GM18870 (cell line): ENCODE measurements around the gene KCNJ3.

Experiments
- ATAC-seq: cut with Tn5 transposase; IDR thresholded peaks from one replicate; pipeline ENCODE4 v1.9.1; 2021; ENCODE audit warnings: moderate library complexity; ENCODE audit not compliant: unreplicated experiment

The KCNJ3 gene, protein sequence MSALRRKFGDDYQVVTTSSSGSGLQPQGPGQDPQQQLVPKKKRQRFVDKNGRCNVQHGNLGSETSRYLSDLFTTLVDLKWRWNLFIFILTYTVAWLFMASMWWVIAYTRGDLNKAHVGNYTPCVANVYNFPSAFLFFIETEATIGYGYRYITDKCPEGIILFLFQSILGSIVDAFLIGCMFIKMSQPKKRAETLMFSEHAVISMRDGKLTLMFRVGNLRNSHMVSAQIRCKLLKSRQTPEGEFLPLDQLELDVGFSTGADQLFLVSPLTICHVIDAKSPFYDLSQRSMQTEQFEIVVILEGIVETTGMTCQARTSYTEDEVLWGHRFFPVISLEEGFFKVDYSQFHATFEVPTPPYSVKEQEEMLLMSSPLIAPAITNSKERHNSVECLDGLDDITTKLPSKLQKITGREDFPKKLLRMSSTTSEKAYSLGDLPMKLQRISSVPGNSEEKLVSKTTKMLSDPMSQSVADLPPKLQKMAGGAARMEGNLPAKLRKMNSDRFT

DNA sequence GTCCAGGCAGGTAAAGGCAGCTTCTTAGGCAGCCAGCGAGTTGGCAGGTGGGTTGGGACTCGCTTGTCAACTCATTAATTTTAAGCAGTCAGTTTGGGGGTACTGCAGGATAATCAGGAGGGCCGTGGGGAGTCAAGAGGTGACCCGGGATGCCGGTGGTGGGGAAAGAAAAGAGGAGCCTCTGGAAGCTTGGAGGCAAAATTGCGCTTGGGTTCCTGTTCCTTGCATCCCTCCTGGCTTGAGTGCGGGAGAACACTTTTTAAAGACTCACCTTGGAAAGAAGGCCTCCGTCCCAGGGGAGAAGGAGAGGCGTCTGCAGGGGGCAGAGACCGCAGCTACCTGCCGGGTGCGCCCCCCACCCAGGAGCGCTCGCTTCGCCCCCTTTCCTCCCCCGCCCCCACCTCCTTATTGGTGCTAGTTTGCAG, at the start of gene KCNJ3:
Gene KCNJ3 (plus strand): TSS at position 400 of the 425 bp plus-strand sequence. CDS start 81 bp downstream, outside the sequence.
- no peak for ATAC-seq

DNA sequence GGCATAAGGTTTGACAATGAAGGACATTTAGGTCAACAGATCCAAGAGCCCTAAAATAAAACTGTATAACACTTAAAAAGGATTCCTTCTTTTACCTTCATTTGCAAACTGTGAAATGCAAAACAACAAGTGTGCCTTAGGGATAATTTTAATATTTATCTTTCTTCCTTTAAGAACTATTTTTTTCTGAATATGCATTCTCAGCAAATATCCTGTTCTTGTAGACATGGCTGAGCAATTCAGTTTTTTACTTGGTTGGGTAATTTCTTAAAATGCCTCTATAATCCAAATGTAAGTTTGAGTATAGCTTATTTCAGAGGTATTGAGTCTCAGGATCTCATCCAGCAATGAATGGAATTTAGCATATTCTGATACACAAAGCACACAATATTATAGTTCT, 43.0 kb upstream of the KCNJ3 start:
- no peak for ATAC-seq

DNA sequence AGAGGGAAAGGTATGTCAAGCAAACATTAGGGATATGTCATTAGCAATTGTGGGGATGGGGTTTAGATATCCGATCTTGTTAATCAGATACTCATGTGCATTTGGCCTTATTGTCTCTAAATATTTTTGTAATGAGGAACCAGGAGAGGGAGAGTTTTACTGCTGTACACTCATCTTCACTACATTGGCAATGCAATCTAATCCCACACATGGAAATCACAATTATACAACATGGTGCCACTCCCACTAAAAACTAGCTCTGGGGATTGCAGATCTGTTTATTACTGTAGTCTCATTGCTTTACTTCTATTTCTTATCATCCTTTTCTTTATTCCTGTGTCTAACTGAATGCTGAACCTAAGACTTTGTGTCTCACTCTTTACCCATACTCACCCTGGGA, 39.6 kb upstream of the KCNJ3 start:
- no peak for ATAC-seq

DNA sequence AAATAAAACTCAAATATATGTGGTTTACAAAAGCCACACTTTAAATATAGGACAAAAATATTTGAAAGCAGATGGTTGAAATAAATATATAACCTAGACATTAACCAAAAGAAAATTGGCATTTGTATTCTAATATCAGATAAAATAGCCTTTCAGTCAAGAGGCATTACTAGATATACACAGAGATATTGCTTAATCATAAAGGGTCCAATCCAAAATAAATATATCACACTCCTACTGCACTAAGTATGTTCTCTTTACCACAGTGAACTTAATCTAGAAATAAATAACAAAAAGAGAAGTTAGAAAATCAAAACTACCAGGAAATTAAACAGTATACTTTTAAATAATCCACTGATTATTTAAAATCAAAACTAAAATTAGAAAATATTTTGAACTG, 34.2 kb upstream of the KCNJ3 start:
- no peak for ATAC-seq

DNA sequence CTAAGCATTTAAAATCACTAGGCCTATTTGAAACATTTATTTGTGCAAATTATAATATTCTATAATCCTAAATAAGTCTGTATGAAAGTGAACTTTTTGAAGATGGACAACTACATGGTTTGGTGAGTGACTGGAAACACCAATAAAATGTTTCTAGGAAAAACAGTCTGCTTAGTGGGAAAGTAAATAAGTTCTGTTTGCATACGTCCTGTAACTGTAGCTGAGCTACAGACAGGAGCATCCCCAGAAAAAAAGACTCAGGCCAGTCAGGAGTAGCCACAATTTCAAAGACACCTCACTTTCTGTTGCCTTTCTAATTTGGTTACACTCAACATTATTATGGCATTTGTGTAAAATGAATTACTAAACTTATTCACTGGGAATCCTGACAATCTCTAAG, 28.4 kb upstream of the KCNJ3 start:
- no peak for ATAC-seq

DNA sequence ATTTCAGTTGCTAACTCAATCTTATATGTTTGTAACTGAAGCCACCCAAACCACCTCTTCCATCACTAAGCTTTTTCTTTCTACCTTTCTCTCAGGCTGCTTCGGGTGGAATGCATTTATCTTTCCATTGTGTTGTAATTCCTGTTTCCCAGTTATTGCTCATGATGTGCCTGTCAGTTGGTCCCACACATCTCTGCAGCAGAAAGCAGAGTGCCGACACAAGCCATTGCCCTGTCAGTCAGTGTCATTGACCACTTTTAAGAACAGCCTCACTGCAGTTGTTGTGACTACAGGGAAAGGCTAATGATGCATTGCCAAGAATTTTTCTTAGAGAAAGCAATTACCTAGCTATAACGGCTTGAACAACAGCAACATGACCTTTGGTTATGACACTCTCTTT, 24.8 kb upstream of the KCNJ3 start:
- ATAC-seq: no peak

DNA sequence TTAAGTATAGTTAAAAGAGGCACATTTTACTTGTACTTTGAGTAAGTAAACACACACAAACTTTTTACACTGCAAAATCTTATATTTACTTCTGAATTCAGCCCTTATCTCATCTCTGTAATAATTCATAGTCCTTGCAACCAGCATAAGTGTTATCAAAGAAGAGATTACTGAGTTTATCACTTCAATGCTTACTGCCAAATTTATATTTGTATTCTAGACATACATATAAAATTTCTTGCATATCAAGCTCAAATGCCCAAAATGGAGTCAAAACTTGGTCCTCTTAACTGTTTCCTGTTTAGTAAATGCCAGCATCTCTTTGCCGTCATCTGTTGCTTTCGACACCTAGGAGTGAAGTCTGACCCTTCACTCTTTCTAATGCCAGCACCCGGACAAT, 21.1 kb upstream of the KCNJ3 start:
- no peak for ATAC-seq

DNA sequence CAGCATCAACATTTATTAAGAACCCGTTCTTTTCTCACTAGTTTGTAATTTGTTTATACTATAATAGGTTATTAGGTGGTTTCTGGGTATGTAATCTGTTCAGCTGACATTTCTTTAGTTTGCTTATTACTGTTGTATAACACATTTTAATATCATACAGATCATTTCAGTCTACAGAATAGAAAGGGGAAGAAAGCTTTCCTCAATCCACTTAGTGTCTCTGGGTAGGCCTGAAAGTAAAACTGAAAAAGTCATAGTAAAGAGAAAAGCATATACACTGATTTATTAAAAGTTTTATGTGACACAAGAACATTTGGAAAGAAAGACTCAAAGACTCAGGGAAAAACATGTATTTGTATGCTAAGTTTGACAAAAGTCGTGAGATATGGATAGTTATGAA, 16.8 kb upstream of the KCNJ3 start:
- ATAC-seq: peak; percentile 43

DNA sequence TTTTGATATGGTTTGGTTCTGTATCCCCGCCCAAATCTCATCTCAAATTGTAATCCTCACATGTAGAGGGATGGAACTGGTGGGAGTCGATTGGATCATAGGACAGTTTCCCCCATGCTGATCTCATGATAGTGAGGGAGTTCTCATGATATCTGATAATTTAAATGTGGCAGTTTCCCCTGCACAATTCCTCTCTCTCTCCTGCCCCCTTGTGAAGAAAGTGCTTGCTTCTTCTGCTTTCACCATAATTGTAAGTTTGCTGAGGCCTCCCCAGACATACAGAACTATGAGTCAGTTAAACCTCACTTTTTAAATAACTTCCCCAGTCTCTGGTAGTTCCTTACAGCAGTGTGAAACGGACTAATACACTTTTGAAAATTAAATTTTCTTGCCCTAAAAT, 12.3 kb upstream of the KCNJ3 start:
- no peak for ATAC-seq

DNA sequence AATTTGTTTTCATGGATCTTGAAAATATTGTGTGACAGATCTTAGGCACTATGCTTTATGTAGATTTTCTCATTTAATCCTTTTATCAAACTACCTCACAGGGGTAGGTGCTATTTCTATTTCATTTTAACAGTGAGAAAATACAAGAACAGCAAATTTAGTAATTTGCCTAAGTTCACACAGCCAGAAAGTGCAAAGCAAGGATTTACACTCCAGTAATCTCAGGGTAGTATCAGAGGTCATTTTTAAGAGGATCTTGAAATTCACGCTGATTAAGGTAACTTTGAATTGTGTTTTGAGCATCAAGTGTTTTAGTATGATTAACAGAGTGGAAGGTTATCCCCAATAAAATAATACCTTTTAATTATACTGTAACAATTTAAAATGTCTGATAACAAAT, 10.1 kb upstream of the KCNJ3 start:
- no peak for ATAC-seq

DNA sequence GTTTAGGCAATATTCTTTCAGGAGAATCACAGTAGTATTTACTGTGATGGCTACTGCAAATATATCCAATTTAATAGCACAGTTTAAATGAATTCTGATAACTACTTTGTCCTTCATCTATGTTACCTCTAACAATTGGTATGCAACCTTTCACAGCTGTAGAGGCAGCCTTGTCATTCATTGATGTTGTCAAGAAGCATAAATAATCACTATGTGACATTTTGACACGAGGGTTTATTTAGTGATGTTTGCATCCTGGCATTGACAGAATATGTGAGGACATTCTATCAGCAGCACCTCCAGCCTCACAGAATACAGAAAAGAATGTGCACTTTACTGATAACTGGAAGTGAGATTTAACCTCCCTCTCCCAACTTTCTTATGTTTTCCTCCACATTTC, 9.3 kb upstream of the KCNJ3 start:
- no peak for ATAC-seq

DNA sequence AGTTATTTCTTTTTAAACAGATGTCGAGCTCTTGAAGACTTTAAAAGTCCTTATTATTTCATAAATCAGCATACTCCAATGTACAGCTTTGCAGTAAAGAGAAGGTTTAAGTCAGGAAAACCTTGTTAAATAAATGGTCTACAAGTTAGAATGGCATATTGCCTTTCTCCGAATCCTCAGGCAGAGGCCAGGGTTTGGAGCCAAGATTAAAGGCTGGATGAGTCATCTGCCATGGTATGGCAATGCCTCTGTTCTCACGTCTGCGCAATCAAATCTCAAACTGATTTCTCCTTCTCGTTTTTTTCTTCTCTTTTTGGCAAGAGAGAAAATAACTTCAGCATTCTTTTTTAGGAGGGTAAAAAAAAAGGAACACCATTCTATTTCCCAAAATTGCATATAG, 5.6 kb upstream of the KCNJ3 start:
- ATAC-seq: no peak

DNA sequence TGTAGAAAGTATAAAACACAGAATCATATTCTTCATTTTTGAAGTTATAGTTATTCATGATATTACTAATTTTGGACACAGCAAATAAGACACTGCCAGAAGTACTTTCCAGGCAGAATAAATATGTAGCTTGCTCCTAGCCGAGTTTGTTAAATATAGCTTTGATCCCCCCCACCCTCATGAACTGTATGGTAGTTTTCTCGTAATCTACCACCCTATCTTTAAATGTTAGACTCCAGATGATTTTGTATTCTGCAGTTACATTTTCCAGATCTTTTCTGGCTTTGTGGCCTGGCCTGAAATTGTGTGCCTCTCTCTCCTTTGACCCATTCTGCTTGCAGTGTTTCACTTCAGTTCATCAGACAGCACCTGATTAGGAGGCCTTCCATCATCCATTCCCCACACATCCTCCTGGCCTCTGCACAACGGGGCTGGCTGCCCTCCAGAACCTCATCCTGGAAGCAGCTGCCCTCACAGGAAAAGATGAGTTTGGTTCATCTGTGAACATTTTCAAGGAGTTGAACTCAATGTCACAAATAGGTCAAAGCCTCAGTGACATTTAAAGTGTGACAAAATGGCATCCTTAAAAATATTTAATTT, 4.7 kb upstream of the KCNJ3 start:
- ATAC-seq: no peak

DNA sequence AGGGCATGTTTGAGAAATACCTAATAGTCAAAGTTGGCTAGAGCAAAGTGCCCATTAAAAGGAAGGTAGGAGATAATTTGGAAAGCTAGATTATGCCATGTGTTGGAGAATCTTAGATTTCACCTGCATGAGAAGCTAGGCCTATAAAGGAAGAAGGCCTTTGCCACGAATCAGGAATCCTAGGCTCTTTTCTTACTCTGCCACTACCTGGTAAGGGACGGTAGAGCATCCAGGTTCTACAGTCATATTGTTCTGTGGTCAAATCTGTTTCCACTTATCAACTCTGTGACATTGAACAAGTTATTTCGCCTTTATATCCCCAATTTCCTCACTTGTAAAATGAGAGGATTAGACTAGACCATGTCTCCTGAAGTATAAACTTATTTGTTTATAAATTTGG, 3.6 kb upstream of the KCNJ3 start:
- no peak for ATAC-seq

DNA sequence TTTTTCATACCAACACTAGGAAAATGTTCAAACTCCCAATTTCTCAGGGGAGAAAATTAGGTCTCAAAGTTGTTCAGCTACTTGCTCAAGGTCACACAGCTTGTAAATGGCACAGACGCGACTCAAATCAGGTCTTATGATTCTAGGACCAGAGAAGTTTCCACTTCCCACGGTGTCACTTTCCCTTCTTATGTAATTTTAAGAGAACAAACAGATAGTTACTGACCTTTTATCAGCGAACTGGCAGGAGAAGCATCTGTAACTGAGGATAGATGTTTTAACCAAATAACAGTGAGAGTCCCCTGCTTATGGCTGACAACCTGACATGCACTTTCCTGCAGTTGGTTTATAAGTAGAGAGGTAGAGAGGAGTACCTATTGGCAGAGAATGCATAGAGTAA, 2.1 kb upstream of the KCNJ3 start:
- ATAC-seq: no peak

DNA sequence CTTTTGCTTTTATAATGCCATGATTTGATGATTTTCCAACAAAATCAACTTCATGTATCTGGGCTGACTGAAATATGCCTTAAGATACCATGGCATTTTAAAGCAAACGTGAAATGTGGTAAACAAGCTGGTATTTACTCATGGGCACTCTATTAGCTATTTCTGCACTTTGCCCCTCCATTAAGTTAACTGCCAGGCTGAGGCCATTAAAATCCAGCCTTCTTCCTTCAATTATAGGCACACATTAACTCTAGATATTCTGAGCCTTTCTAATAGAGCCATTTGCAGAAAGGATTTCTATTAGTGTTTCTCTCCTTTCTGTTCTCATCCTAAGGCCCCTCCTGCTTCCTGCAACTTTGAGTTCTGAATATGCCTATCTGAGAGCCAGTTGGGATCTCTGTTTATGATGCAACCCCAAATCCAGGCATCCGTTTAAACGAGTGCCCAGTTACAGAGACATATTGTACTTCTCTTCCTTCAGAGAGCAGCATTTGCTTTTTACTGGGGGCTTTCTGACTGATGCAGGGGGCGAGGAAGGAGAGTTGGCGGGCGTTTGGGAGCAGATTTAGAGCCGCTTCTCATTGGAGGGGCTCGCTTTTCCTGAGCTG, 1.6 kb upstream of the KCNJ3 start:
- no peak for ATAC-seq

DNA sequence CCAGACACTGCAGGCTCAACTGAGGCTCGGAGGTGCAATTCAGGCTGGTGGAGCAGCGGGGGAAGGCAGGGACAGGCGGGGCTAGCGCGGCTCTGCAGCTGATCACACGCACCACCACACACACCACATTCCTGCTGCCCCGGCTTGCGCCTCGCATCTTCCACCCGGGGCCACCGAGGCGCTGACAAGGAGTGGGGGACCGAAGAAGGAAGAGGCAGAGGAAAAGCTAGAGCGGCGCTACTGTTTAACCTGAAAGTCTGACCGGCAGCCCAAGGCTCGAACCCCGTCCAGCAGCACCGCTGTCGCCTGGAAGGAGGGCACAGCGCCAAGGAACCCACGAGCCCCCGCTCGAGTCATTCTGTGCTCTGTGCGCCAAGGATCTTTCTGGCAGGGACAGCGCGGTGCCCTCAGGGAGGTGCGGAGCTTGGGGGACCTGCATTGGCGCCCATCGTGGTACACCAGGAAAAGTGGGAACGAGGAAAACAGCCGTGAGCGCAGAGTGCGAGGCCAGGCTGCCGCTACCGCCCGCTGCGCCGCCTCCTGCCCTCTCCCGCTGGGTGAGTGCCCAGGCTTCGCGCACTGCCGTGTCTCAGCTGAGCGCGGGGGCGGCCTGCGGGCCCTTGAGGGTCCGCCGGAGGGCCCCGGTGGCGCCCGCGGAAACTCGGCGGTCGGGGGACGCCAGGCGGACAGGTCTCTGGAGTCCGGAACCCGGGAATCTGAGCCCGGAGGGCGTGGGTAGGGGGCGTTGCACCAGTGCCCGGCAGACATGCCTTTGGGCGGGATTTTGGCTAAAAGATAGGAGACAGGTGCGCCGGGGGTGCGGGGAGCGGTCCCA, 860 bp upstream of the KCNJ3 start:
- no peak for ATAC-seq

DNA sequence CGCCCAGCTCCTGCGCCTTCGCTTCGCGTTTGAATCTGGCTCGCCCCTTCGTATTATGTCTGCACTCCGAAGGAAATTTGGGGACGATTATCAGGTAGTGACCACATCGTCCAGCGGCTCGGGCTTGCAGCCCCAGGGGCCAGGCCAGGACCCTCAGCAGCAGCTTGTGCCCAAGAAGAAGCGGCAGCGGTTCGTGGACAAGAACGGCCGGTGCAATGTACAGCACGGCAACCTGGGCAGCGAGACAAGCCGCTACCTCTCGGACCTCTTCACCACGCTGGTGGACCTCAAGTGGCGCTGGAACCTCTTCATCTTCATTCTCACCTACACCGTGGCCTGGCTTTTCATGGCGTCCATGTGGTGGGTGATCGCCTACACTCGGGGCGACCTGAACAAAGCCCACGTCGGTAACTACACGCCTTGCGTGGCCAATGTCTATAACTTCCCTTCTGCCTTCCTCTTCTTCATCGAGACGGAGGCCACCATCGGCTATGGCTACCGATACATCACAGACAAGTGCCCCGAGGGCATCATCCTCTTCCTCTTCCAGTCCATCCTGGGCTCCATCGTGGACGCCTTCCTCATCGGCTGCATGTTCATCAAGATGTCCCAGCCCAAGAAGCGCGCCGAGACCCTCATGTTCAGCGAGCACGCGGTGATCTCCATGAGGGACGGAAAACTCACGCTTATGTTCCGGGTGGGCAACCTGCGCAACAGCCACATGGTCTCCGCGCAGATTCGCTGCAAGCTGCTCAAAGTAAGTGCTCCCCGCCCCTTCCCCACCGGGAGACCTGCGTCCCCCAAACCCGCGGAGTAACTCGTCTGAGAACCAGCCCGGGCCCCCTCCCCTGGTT, 453 bp downstream of the KCNJ3 start:
- no peak for ATAC-seq

DNA sequence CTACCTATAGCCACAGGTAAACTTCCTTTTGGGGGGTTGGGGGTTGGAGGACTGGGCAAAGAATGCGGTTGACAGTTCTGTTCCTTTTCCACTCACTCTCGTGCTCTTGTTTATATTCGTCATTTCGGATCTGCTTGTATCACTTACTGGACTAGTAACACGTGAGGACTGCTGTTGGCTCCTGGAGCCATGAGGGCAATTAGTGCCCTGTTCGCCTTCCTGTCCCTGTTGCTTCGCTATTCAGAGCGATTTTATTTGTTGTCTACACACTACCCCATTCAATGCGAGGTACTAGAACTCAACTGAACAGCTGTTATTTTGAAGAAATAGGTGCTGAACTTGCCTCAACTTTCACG, 1.1 kb downstream of the KCNJ3 start:
- no peak for ATAC-seq

DNA sequence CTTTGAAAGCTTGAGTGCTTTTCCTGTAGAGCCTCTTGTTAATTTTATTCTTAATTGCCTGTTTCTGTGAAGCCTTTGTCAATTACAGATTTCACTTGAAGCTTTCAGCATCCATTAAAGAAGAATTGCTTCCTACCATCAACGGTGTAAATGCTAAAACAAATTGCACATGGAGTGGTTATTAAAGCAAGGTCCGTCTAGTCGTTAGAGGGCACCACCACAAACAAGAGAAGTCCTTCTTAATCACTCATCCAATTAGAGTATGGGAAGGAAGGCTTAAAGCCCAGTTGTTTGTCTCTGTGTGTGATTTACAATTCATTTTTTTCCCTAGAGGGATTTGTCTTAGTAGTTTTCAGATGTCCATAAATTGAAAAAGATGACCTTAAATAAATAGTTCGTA, 1.6 kb downstream of the KCNJ3 start:
- no peak for ATAC-seq
